Stomach smooth muscle (tissue), 2 donors: ENCODE measurements around the gene KLHL26.

Experiments used
- H3K27ac ChIP-seq: one replicate; pipeline ENCODE4 v1.7.0; 2013; ENCODE audit warnings: mild to moderate bottlenecking, low read length, inconsistent platforms
- H3K27me3 ChIP-seq, 2 donors: one replicate each; pipeline ENCODE4 v1.7.0; 2013; ENCODE audit warnings: low read length in 2 of 2; ENCODE audit not compliant: insufficient read depth in 2 of 2, control insufficient read depth in 1 of 2
- H3K36me3 ChIP-seq, 2 donors: one replicate each; pipeline ENCODE4 v1.7.0; 2013; ENCODE audit warnings: low read length in 2 of 2; ENCODE audit not compliant: control insufficient read depth in 2 of 2, insufficient read depth in 2 of 2
- H3K4me1 ChIP-seq: one replicate; pipeline ENCODE4 v1.7.0; 2013; ENCODE audit warnings: low read length; ENCODE audit not compliant: control insufficient read depth, insufficient read depth
- H3K4me3 ChIP-seq, 2 donors: one replicate each; pipeline ENCODE4 v1.7.0; 2013; ENCODE audit warnings: low read length in 2 of 2
- H3K9ac ChIP-seq, 2 donors: one replicate each; pipeline ENCODE4 v1.7.0; 2013; ENCODE audit warnings: low read length in 2 of 2, mild to moderate bottlenecking in 1 of 2
- H3K9me3 ChIP-seq, 2 donors: one replicate each; pipeline ENCODE4 v1.7.0; 2013; ENCODE audit warnings: low read length in 2 of 2; ENCODE audit not compliant: control insufficient read depth in 2 of 2
- donor health status: healthy.
- donor health status: Pancreatic carcinoma.

KLHL26 gene

GRCh38 chr19:18710996-18711751 is 74.3 kb downstream of the KLHL26 start:
- no peaks in the 10 kb centered on the region for H3K27me3 ChIP-seq
- H3K9ac ChIP-seq, result no peak overlapping the region
- H3K36me3 ChIP-seq, result no peaks in the 10 kb centered on the region
- H3K9me3 ChIP-seq, result no peaks in the 10 kb centered on the region
- no peak overlapping the region for H3K27ac ChIP-seq
- peak overlapping the region in 1 of 2 donors; percentile 29 for H3K4me3 ChIP-seq
- H3K4me1 ChIP-seq, result peaks cover 17% of the 10 kb centered on the region

GRCh38 chr19:18711893-18712292 is 75.1 kb downstream of the KLHL26 start:
- H3K27ac ChIP-seq, result no peak overlapping the region
- no peaks in the 10 kb centered on the region for H3K36me3 ChIP-seq

DNA sequence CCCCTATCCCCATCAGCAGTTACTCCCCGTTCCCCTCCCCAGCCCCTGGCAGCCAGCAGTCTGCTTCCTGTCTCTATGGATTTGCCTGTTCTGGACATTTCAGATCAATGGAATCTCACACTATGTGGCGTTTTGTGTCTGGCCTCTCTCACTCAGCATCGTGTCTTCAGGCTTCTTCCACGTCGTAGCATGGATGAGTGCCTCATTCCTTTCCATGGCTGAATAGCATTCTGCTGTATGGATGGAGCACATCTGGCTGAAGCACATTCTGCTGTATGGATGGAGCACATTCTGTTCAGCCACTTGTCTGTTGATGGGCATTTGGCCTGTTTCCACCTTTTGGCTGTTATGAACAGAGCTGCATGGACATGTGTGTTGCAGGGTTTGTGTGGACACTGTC is 76.2 kb downstream of the KLHL26 start:
- Histone ChIP-seq H3K36me3 (no peaks in the 10 kb centered on the region), H3K4me3 (no peak overlapping the region), H3K9me3 (no peaks in the 10 kb centered on the region), H3K9ac (no peak overlapping the region), H3K27me3 (no peaks in the 10 kb centered on the region), H3K27ac (no peak overlapping the region), H3K4me1 (peaks cover 20% of the 10 kb centered on the region)

More at GRCh38 chr19:18711893-18712292, 75.1 kb downstream of the KLHL26 start:
- no peak overlapping the region for H3K4me3 ChIP-seq
- H3K9ac ChIP-seq, result no peak overlapping the region
- H3K27me3 ChIP-seq, result no peaks in the 10 kb centered on the region
- no peaks in the 10 kb centered on the region for H3K9me3 ChIP-seq
- H3K4me1 ChIP-seq, result peaks cover 17% of the 10 kb centered on the region

DNA sequence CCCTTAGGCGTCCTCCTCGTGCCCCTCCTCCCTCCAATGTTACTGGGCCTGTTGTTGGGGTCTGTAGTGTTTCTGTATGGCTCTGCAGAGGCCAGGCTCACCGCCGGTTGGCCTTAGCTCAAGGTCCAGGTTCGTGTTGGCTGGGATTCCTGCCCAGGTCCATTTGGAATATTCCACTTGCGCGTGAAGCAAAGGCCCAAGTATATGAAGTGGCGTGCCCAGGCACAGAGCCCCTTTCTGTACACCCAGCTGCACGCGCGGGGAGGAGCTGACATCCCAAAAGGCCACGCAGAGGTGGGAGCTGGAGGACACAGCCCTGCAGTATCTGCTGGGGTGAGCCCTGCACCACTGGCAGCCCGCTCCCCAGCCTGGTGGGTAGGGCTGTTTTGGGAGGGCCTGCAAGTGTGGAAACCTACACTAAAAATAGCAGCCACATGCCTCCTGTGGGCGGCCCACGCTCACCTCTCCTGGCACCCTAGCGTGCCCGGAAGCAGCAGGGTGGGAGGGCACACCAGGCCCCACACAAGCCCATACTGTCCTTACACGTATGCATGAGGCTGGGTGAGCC is 76.8 kb downstream of the KLHL26 start:
- H3K9ac ChIP-seq, result no peak overlapping the region
- H3K27ac ChIP-seq, result no peak overlapping the region
- H3K36me3 ChIP-seq, result peaks cover 0 to 2% of the 10 kb centered on the region in 2 donors
- H3K27me3 ChIP-seq, result no peaks in the 10 kb centered on the region
- H3K9me3 ChIP-seq, result no peaks in the 10 kb centered on the region
- H3K4me1 ChIP-seq, result peaks cover 20% of the 10 kb centered on the region
- H3K4me3 ChIP-seq, result no peak overlapping the region

DNA sequence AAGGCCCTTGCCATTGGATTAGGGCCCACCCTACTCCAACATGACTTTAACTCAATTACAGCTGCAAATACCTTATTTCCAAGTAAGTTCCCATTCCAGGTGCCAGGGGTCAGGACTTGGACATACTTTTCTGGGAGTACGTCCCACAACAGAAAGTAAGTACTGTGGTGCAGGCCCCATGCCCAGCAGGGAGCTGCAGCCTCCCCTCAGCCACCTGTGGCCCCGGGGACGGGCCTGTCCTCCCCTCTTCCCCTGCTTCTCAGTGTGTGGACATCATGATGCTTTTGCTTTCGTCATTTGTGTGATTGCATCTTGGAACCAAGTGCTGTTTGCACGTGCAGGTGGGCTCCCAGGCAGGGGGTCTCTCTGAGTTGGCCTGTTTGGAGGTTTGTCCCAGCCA is 78.6 kb downstream of the KLHL26 start:
- no peak overlapping the region for H3K4me3 ChIP-seq
- no peaks in the 10 kb centered on the region for H3K27me3 ChIP-seq
- H3K27ac ChIP-seq, result no peak overlapping the region
- H3K4me1 ChIP-seq, result peaks cover 18% of the 10 kb centered on the region
- peaks cover 0 to 2% of the 10 kb centered on the region in 2 donors for H3K36me3 ChIP-seq
- no peaks in the 10 kb centered on the region for H3K9me3 ChIP-seq
- H3K9ac ChIP-seq, result no peak overlapping the region

DNA sequence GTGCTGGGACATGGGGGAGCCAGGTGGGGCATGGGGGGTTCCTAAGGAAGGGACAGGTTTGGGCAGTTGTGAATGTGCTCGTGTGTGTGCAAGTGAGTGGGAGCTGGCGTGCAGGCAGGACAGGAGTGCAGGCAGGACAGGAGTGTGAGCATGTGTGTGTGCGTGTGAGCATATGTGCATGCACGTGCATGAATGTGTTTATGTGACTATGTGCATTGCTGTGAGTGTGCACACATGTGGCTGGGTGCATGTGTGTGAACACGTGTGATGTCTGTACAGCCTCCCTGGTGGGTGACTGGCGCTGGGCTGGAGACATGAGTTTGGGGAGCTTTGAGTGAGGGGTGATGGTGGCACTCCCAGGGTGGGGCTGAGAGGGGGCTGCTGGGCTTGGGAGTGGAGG is 80.0 kb downstream of the KLHL26 start:
- Histone ChIP-seq H3K36me3 (peaks cover 0 to 2% of the 10 kb centered on the region in 2 donors), H3K27ac (no peak overlapping the region)

DNA sequence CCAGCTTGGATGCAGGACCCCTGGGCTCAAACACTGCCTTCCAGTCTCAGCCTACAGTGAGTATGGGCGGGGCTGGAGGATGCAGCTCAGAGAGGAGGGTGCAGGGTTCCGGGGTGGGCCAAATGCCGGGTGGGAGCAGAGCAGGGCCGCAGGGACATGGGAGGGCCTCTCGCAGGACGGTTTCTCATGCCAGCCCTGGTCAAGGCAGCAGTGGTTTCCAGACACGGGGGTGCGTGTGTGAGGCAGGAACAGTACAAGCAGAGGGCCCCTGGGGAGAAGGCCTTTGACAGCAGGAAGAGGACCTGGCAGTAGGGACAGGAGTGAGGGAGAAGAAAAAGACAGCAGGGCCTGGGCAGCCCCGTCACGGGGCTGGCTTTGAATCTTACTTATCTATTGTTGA is 80.8 kb downstream of the KLHL26 start:
- H3K4me3 ChIP-seq, result no peak overlapping the region
- H3K27ac ChIP-seq, result no peak overlapping the region
- H3K9me3 ChIP-seq, result no peaks in the 10 kb centered on the region
- H3K4me1 ChIP-seq, result peaks cover 8% of the 10 kb centered on the region
- H3K27me3 ChIP-seq, result no peaks in the 10 kb centered on the region
- H3K9ac ChIP-seq, result no peak overlapping the region
- H3K36me3 ChIP-seq, result peaks cover 0 to 2% of the 10 kb centered on the region in 2 donors

More for the DNA sequence above, 80.0 kb downstream of the KLHL26 start:
- Histone ChIP-seq H3K27me3 (no peaks in the 10 kb centered on the region), H3K4me3 (no peak overlapping the region), H3K9me3 (no peaks in the 10 kb centered on the region), H3K4me1 (peaks cover 8% of the 10 kb centered on the region), H3K9ac (no peak overlapping the region)

DNA sequence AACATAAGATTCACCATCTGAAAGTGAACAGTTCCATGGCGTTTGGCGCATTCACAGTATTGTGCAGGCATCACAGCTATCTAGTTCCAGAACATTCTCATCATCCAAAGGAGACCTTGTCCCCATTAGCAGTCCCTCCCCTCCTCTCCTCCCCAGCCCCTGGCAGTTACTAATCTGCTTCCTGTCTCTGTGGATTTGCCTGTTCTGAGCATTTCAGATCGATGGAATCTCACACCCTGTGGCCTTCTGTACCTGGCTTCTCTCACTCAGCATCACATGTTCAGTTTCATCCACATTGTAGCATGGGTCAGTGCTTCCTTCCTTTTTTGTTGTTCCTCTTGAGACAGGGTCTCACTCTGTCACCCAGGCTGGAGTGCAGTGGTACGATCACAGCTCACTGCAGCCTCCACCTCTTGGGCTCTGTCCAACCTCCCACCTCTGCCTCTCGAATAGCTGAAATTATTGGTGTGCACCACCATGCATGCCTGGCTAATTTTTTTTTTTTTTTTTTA is 81.2 kb downstream of the KLHL26 start:
- H3K9ac ChIP-seq, result no peak overlapping the region
- H3K27ac ChIP-seq, result no peak overlapping the region
- H3K4me1 ChIP-seq, result peaks cover 6% of the 10 kb centered on the region
- H3K27me3 ChIP-seq, result no peaks in the 10 kb centered on the region
- peaks cover 0 to 2% of the 10 kb centered on the region in 2 donors for H3K36me3 ChIP-seq
- H3K4me3 ChIP-seq, result no peak overlapping the region
- no peaks in the 10 kb centered on the region for H3K9me3 ChIP-seq

DNA sequence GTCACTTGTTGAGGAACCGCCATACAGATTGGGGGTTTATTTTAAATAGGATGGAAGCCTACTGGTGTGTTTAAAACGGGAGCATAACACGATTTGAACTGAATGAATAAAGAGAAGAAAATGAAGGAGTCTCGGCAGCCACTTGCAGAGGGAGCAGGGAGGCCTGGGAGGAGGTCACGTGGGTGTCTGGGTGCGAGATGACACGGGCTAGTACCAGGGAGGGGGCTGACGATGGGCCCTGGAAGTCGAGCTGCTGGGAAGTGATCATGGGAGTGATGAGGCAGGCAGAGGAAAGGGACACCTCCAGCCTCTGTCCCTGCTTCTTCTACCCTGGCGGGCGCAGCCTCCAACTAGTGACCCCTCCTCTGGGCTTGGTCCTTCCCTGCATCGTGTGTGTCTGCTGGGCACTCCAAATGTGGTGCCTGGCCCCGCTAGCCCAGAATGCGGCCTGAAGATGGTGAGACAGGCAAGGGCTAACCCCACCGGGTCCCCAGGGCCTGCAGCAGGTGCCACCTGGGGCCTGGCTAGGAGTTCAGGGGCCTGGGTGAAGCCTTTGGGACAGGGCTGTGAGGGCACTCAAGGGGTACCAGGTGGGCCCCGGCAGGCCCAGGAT is 82.1 kb downstream of the KLHL26 start:
- H3K9ac ChIP-seq, result no peak overlapping the region
- no peak overlapping the region for H3K4me3 ChIP-seq
- peaks cover 0 to 2% of the 10 kb centered on the region in 2 donors for H3K36me3 ChIP-seq
- H3K9me3 ChIP-seq, result no peaks in the 10 kb centered on the region
- peaks cover 5% of the 10 kb centered on the region for H3K4me1 ChIP-seq
- H3K27ac ChIP-seq, result no peak overlapping the region
- H3K27me3 ChIP-seq, result no peaks in the 10 kb centered on the region

DNA sequence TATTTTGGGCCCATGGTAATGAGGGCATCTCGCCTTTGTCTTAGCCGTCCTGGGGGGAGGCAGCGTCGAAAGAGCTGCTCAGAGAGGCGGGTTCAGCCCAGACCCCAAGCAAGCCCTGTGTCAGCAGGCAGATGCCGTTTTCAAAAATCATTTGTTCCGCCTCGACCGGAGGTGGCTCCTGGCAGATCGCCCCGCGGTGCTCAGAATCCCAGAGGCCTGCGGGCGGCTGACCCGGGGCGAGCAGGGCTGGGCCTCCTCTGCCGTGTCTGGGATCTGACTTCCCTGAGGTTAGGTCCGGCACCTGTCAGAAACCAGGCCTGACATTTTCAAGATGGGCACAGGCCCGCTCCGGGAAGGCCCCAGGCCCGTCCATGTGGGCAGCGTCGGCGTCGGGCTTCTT is 82.7 kb downstream of the KLHL26 start:
- Histone ChIP-seq H3K9ac (peak overlapping the region in 1 of 2 donors; percentile 13), H3K9me3 (no peaks in the 10 kb centered on the region), H3K4me3 (no peak overlapping the region), H3K4me1 (peaks cover 5% of the 10 kb centered on the region), H3K27ac (no peak overlapping the region), H3K36me3 (peaks cover 0 to 2% of the 10 kb centered on the region in 2 donors), H3K27me3 (no peaks in the 10 kb centered on the region)
